ENCODE data around the gene COX6A1.

COX6A1 gene

GRCh38 chr12:120437735-120438494 is at the start of gene COX6A1:
Gene COX6A1, plus strand, starts transcription at chr12:120438113. Its CDS starts 14 bp downstream, at chr12:120438127.
- no peaks in the 10 kb centered on the region for H3K4me1 ChIP-seq (ENCODE audit: control insufficient read depth, insufficient read depth, low read length)
- H3K27ac ChIP-seq (ENCODE audit: low read length), result no peak within 1 kb of the TSS
- no peaks in the 10 kb centered on the region for H3K27me3 ChIP-seq (ENCODE audit: control insufficient read depth, insufficient read depth, low read length)
- H3K36me3 ChIP-seq (ENCODE audit: control insufficient read depth, insufficient read depth, low read length), result peaks cover 5% of the 10 kb centered on the region; the same call in 1 of the 2 replicates
- peak; percentile 98 for DNase-seq (ENCODE audit: low read depth, low spot score)
- H3K9me3 ChIP-seq (ENCODE audit: control insufficient read depth, insufficient read depth, low read length), result no peaks in the 10 kb centered on the region
- H3K4me3 ChIP-seq (ENCODE audit: low read length), result peak within 1 kb of the TSS; percentile 85
- WGBS (ENCODE audit: insufficient coverage, insufficient read length), result no CpG with 5 or more reads among the region's 59 CpGs

- Histone ChIP-seq H3K27ac (ENCODE audit: low read length) (no peak overlapping the region), H3K9me3 (ENCODE audit: control insufficient read depth, insufficient read depth, low read length) (no peaks in the 10 kb centered on the region), H3K27me3 (ENCODE audit: control insufficient read depth, insufficient read depth, low read length) (no peaks in the 10 kb centered on the region), H3K4me3 (ENCODE audit: low read length) (no peak overlapping the region; the same call in 1 of the 2 replicates), H3K36me3 (ENCODE audit: control insufficient read depth, insufficient read depth, low read length) (no peaks in the 10 kb centered on the region), H3K4me1 (ENCODE audit: control insufficient read depth, insufficient read depth, low read length) (peaks cover 2% of the 10 kb centered on the region; the same call in 1 of the 2 replicates)
- no CpG with 5 or more reads among the region's 24 CpGs for WGBS (ENCODE audit: insufficient coverage, insufficient read length)
- peak; percentile 80 for DNase-seq (ENCODE audit: low read depth, low spot score)
Measured at GRCh38 chr12:120388691-120389481, 49.0 kb upstream of the COX6A1 start.

- no CpG with 5 or more reads among the region's 1 CpG for WGBS (ENCODE audit: insufficient coverage, insufficient read length)
- no peaks in the 10 kb centered on the region for H3K36me3 ChIP-seq (ENCODE audit: control insufficient read depth, insufficient read depth, low read length)
- peaks cover 2% of the 10 kb centered on the region; the same call in 1 of the 2 replicates for H3K4me1 ChIP-seq (ENCODE audit: control insufficient read depth, insufficient read depth, low read length)
- no peak overlapping the region for H3K4me3 ChIP-seq (ENCODE audit: low read length)
- no peaks in the 10 kb centered on the region for H3K27me3 ChIP-seq (ENCODE audit: control insufficient read depth, insufficient read depth, low read length)
- DNase-seq (ENCODE audit: low read depth, low spot score), result no peak
- no peaks in the 10 kb centered on the region for H3K9me3 ChIP-seq (ENCODE audit: control insufficient read depth, insufficient read depth, low read length)
- no peak overlapping the region for H3K27ac ChIP-seq (ENCODE audit: low read length)
Measured at GRCh38 chr12:120390540-120391120, 47.3 kb upstream of the COX6A1 start.

GRCh38 chr12:120394483-120395367 is 43.2 kb upstream of the COX6A1 start:
- Histone ChIP-seq H3K4me1 (ENCODE audit: control insufficient read depth, insufficient read depth, low read length) (no peaks in the 10 kb centered on the region), H3K27ac (ENCODE audit: low read length) (peak overlapping the region; percentile 29), H3K36me3 (ENCODE audit: control insufficient read depth, insufficient read depth, low read length) (no peaks in the 10 kb centered on the region), H3K4me3 (ENCODE audit: low read length) (no peak overlapping the region), H3K27me3 (ENCODE audit: control insufficient read depth, insufficient read depth, low read length) (no peaks in the 10 kb centered on the region), H3K9me3 (ENCODE audit: control insufficient read depth, insufficient read depth, low read length) (no peaks in the 10 kb centered on the region)
- DNase-seq (ENCODE audit: low read depth, low spot score), result peak; percentile 79
- no CpG with 5 or more reads among the region's 18 CpGs for WGBS (ENCODE audit: insufficient coverage, insufficient read length)

DNA sequence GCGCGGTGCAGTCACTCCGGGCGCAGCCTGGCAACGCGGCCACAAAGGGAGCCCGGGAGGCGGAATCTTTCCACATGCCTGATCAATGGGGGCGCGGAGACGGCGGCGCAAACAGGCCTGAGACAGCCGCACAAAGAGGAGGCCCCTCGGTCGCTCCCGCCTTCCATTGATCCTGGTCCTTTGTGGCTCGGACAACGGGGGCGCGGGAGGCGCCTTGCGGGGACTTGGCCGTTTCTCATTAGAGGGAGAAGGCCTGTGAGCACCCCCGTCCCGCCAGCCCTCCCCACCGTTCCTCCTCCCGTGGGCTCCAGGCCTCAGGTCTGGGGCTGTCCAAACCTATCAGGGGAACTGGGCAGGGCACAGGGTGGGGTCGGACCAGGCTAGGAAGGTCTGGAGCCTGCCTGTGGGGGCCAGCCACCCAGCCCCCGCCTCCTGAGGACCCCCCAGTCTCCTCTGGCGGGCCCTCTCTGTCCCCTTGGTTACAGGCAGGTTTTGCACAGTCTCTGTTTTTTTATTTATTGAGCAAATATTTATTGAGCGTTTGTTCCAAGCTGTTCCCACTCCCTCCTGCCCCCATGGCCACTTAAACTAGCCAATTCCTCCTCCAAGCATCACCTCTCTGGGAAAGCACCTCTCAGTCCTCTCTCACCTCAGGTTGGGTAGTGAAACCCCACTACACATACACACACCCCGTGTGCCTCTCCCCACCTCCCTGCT is 39.9 kb upstream of the COX6A1 start:
- Histone ChIP-seq H3K27ac (ENCODE audit: low read length) (no peak overlapping the region), H3K9me3 (ENCODE audit: control insufficient read depth, insufficient read depth, low read length) (no peaks in the 10 kb centered on the region), H3K4me3 (ENCODE audit: low read length) (no peak overlapping the region), H3K27me3 (ENCODE audit: control insufficient read depth, insufficient read depth, low read length) (no peaks in the 10 kb centered on the region), H3K36me3 (ENCODE audit: control insufficient read depth, insufficient read depth, low read length) (no peaks in the 10 kb centered on the region), H3K4me1 (ENCODE audit: control insufficient read depth, insufficient read depth, low read length) (peaks cover 2% of the 10 kb centered on the region; the same call in 1 of the 2 replicates)
- DNase-seq (ENCODE audit: low read depth, low spot score), result no peak
- no CpG with 5 or more reads among the region's 33 CpGs for WGBS (ENCODE audit: insufficient coverage, insufficient read length)

DNA sequence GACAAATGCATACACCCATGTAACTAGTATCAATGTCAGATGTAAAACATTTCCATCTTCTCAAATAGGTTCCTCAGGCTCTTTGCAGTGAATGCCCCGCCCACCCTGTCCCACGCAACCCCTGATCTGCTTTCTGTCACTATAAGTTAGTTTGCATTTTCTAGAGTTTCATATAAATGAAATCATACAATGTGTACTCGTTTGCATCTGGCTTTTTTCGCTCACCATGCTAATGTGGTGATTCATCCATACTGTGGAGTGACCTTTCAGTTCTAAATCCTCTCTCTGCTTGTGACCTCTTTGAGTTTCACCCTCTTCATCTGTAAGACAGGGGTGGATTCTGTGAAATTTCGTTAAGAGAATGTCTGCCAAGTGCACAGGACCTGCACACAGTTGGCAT is 38.4 kb upstream of the COX6A1 start:
- Histone ChIP-seq H3K9me3 (ENCODE audit: control insufficient read depth, insufficient read depth, low read length) (no peaks in the 10 kb centered on the region), H3K27ac (ENCODE audit: low read length) (no peak overlapping the region), H3K4me1 (ENCODE audit: control insufficient read depth, insufficient read depth, low read length) (peaks cover 2% of the 10 kb centered on the region; the same call in 1 of the 2 replicates), H3K36me3 (ENCODE audit: control insufficient read depth, insufficient read depth, low read length) (no peaks in the 10 kb centered on the region), H3K4me3 (ENCODE audit: low read length) (no peak overlapping the region), H3K27me3 (ENCODE audit: control insufficient read depth, insufficient read depth, low read length) (no peaks in the 10 kb centered on the region)
- no CpG with 5 or more reads among the region's 5 CpGs for WGBS (ENCODE audit: insufficient coverage, insufficient read length)
- DNase-seq (ENCODE audit: low read depth, low spot score), result no peak

- Histone ChIP-seq H3K9me3 (ENCODE audit: control insufficient read depth, insufficient read depth, low read length) (no peaks in the 10 kb centered on the region), H3K27me3 (ENCODE audit: control insufficient read depth, insufficient read depth, low read length) (no peaks in the 10 kb centered on the region), H3K4me3 (ENCODE audit: low read length) (no peak overlapping the region), H3K27ac (ENCODE audit: low read length) (no peak overlapping the region), H3K4me1 (ENCODE audit: control insufficient read depth, insufficient read depth, low read length) (peaks cover 2% of the 10 kb centered on the region; the same call in 1 of the 2 replicates), H3K36me3 (ENCODE audit: control insufficient read depth, insufficient read depth, low read length) (no peaks in the 10 kb centered on the region)
- DNase-seq (ENCODE audit: low read depth, low spot score), result no peak
- WGBS (ENCODE audit: insufficient coverage, insufficient read length), result no CpG with 5 or more reads among the region's 13 CpGs
Measured at GRCh38 chr12:120402217-120402616, 35.7 kb upstream of the COX6A1 start.

- no peaks in the 10 kb centered on the region for H3K9me3 ChIP-seq (ENCODE audit: control insufficient read depth, insufficient read depth, low read length)
- H3K4me3 ChIP-seq (ENCODE audit: low read length), result no peak overlapping the region
- H3K27ac ChIP-seq (ENCODE audit: low read length), result no peak overlapping the region
- WGBS (ENCODE audit: insufficient coverage, insufficient read length), result no CpG with 5 or more reads among the region's 3 CpGs
- H3K27me3 ChIP-seq (ENCODE audit: control insufficient read depth, insufficient read depth, low read length), result no peaks in the 10 kb centered on the region
- peaks cover 2% of the 10 kb centered on the region; the same call in 1 of the 2 replicates for H3K4me1 ChIP-seq (ENCODE audit: control insufficient read depth, insufficient read depth, low read length)
- H3K36me3 ChIP-seq (ENCODE audit: control insufficient read depth, insufficient read depth, low read length), result no peaks in the 10 kb centered on the region
- no peak for DNase-seq (ENCODE audit: low read depth, low spot score)
Measured at GRCh38 chr12:120403869-120404268, 34.0 kb upstream of the COX6A1 start.

DNA sequence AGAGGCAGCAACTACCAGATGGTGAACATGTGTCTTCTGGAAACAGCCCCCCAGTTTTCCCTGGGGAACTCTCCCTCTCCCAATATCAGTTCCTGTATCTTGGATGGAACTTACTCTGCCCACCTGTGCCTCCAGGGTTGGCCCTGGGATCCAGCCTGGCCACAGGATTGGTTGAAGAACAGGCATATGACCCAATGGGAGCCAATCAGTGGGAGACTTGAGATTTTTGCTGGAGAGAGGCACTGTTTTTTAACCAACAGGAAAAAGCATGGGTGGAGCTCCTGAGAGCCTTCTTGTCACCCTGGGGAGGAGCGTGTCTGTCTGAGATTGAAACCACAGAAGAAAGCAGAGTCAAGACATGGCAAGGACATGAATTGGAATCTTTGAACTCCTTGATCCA is 33.6 kb upstream of the COX6A1 start:
- WGBS (ENCODE audit: insufficient coverage, insufficient read length), result no CpG with 5 or more reads among the region's 1 CpG
- Histone ChIP-seq H3K36me3 (ENCODE audit: control insufficient read depth, insufficient read depth, low read length) (no peaks in the 10 kb centered on the region), H3K4me1 (ENCODE audit: control insufficient read depth, insufficient read depth, low read length) (peaks cover 2% of the 10 kb centered on the region; the same call in 1 of the 2 replicates), H3K4me3 (ENCODE audit: low read length) (no peak overlapping the region), H3K9me3 (ENCODE audit: control insufficient read depth, insufficient read depth, low read length) (no peaks in the 10 kb centered on the region), H3K27ac (ENCODE audit: low read length) (no peak overlapping the region), H3K27me3 (ENCODE audit: control insufficient read depth, insufficient read depth, low read length) (no peaks in the 10 kb centered on the region)
- DNase-seq (ENCODE audit: low read depth, low spot score), result no peak

Data from iPS DF 6.9 (cell line).